HUES48 (cell line): ENCODE measurements around the gene DCLK1.
A peak's percentile ranks its signal among the peaks of the same experiment; 100 is the strongest.

Source experiments
- H3K27ac ChIP-seq: one replicate; pipeline ENCODE4 v1.7.0; 2013; ENCODE audit warnings: low read depth, low read length, inconsistent platforms
- H3K27me3 ChIP-seq: 2 replicates; pipeline ENCODE4 v1.6.1; 2013; ENCODE audit warnings: mild to moderate bottlenecking, low read length; ENCODE audit not compliant: control insufficient read depth, insufficient read depth
- H3K36me3 ChIP-seq: 2 replicates; pipeline ENCODE4 v1.6.1; 2013; ENCODE audit warnings: low read length; ENCODE audit not compliant: control insufficient read depth, insufficient read depth
- H3K4me1 ChIP-seq: 2 replicates; pipeline ENCODE4 v1.6.1; 2013; ENCODE audit warnings: mild to moderate bottlenecking, low read length; ENCODE audit not compliant: control insufficient read depth, insufficient read depth
- H3K4me3 ChIP-seq: 2 replicates; pipeline ENCODE4 v1.5.1; 2013; ENCODE audit warnings: mild to moderate bottlenecking, low read depth, low read length
- H3K9ac ChIP-seq: 2 replicates; pipeline ENCODE4 v1.6.1; 2013; ENCODE audit warnings: mild to moderate bottlenecking, low read depth, low read length, moderate library complexity
- H3K9me3 ChIP-seq: 2 replicates; pipeline ENCODE4 v1.6.1; 2013; ENCODE audit warnings: low read length; ENCODE audit not compliant: control insufficient read depth, insufficient read depth

Gene DCLK1

GRCh38 chr13:36154567-36155291 lies 23.5 kb upstream of the DCLK1 start:
- H3K4me3 ChIP-seq: peak overlapping the region; percentile 54
- no peak overlapping the region for H3K9ac ChIP-seq
- H3K27me3 ChIP-seq: peaks cover 16% of the 10 kb centered on the region
- H3K4me1 ChIP-seq: peaks cover 6% of the 10 kb centered on the region; the same call in 1 of the 2 replicates
- H3K27ac ChIP-seq: no peak overlapping the region
- H3K9me3 ChIP-seq: no peaks in the 10 kb centered on the region
- no peaks in the 10 kb centered on the region for H3K36me3 ChIP-seq

- Histone ChIP-seq H3K4me1 (peaks cover 6% of the 10 kb centered on the region; the same call in 1 of the 2 replicates), H3K36me3 (no peaks in the 10 kb centered on the region), H3K27ac (no peak overlapping the region), H3K27me3 (peaks cover 16% of the 10 kb centered on the region), H3K9ac (no peak overlapping the region), H3K4me3 (no peak overlapping the region), H3K9me3 (no peaks in the 10 kb centered on the region)
Observed at GRCh38 chr13:36151591-36151990, 20.4 kb upstream of the DCLK1 start.

- no peak overlapping the region for H3K9ac ChIP-seq
- H3K27ac ChIP-seq: no peak overlapping the region
- H3K9me3 ChIP-seq: no peaks in the 10 kb centered on the region
- H3K27me3 ChIP-seq: no peaks in the 10 kb centered on the region
- no peaks in the 10 kb centered on the region for H3K36me3 ChIP-seq
- H3K4me1 ChIP-seq: no peaks in the 10 kb centered on the region
- H3K4me3 ChIP-seq: no peak overlapping the region
Observed at GRCh38 chr13:36148446-36148845, 17.3 kb upstream of the DCLK1 start.

GRCh38 chr13:36147330-36147729 lies 16.1 kb upstream of the DCLK1 start:
- Histone ChIP-seq H3K36me3 (no peaks in the 10 kb centered on the region), H3K4me1 (no peaks in the 10 kb centered on the region), H3K27me3 (no peaks in the 10 kb centered on the region), H3K4me3 (no peak overlapping the region), H3K27ac (no peak overlapping the region), H3K9me3 (no peaks in the 10 kb centered on the region), H3K9ac (no peak overlapping the region)

- H3K36me3 ChIP-seq: no peaks in the 10 kb centered on the region
- no peaks in the 10 kb centered on the region for H3K27me3 ChIP-seq
- no peaks in the 10 kb centered on the region for H3K9me3 ChIP-seq
- H3K27ac ChIP-seq: no peak overlapping the region
- H3K4me3 ChIP-seq: no peak overlapping the region
- H3K9ac ChIP-seq: no peak overlapping the region
- no peaks in the 10 kb centered on the region for H3K4me1 ChIP-seq
Observed at GRCh38 chr13:36146511-36147269, 15.5 kb upstream of the DCLK1 start.

GRCh38 chr13:36143738-36144137 lies 12.6 kb upstream of the DCLK1 start:
- no peak overlapping the region for H3K9ac ChIP-seq
- H3K27ac ChIP-seq: no peak overlapping the region
- H3K36me3 ChIP-seq: no peaks in the 10 kb centered on the region
- H3K4me1 ChIP-seq: no peaks in the 10 kb centered on the region
- H3K27me3 ChIP-seq: no peaks in the 10 kb centered on the region
- H3K9me3 ChIP-seq: no peaks in the 10 kb centered on the region
- no peak overlapping the region for H3K4me3 ChIP-seq

GRCh38 chr13:36142735-36143134 lies 11.6 kb upstream of the DCLK1 start:
- Histone ChIP-seq H3K36me3 (no peaks in the 10 kb centered on the region), H3K27ac (no peak overlapping the region), H3K4me3 (no peak overlapping the region), H3K4me1 (no peaks in the 10 kb centered on the region), H3K9me3 (no peaks in the 10 kb centered on the region), H3K27me3 (no peaks in the 10 kb centered on the region), H3K9ac (no peak overlapping the region)

- H3K27me3 ChIP-seq: peaks cover 15% of the 10 kb centered on the region
- H3K4me1 ChIP-seq: no peaks in the 10 kb centered on the region
- no peak overlapping the region for H3K9ac ChIP-seq
- no peaks in the 10 kb centered on the region for H3K36me3 ChIP-seq
- no peaks in the 10 kb centered on the region for H3K9me3 ChIP-seq
- H3K4me3 ChIP-seq: no peak overlapping the region
- no peak overlapping the region for H3K27ac ChIP-seq
Observed at GRCh38 chr13:36135876-36136275, 4.7 kb upstream of the DCLK1 start.

- no peak overlapping the region for H3K9ac ChIP-seq
Observed at GRCh38 chr13:36134632-36135031, 3.5 kb upstream of the DCLK1 start.

GRCh38 chr13:36133950-36134626 lies 2.9 kb upstream of the DCLK1 start:
- Histone ChIP-seq H3K27me3 (peaks cover 31% of the 10 kb centered on the region), H3K4me3 (no peak overlapping the region), H3K36me3 (no peaks in the 10 kb centered on the region), H3K4me1 (peaks cover 6% of the 10 kb centered on the region; the same call in 1 of the 2 replicates), H3K27ac (no peak overlapping the region), H3K9ac (no peak overlapping the region), H3K9me3 (no peaks in the 10 kb centered on the region)

More at GRCh38 chr13:36134632-36135031, 3.5 kb upstream of the DCLK1 start:
- peaks cover 6% of the 10 kb centered on the region; the same call in 1 of the 2 replicates for H3K4me1 ChIP-seq
- H3K27me3 ChIP-seq: peaks cover 25% of the 10 kb centered on the region
- no peaks in the 10 kb centered on the region for H3K9me3 ChIP-seq
- no peak overlapping the region for H3K27ac ChIP-seq
- H3K36me3 ChIP-seq: no peaks in the 10 kb centered on the region
- H3K4me3 ChIP-seq: no peak overlapping the region

GRCh38 chr13:36132376-36132775 lies 1.2 kb upstream of the DCLK1 start:
- H3K9ac ChIP-seq: no peak overlapping the region
- no peaks in the 10 kb centered on the region for H3K36me3 ChIP-seq
- peaks cover 6% of the 10 kb centered on the region; the same call in 1 of the 2 replicates for H3K4me1 ChIP-seq
- H3K27me3 ChIP-seq: peaks cover 37% of the 10 kb centered on the region
- H3K27ac ChIP-seq: no peak overlapping the region
- H3K9me3 ChIP-seq: no peaks in the 10 kb centered on the region
- H3K4me3 ChIP-seq: no peak overlapping the region
